ENCODE data around the gene IFT25.

- no peak for TF ChIP-seq EZH2 (IDR thresholded peaks at IDR 0.05; ENCODE audit: low read depth, unreplicated experiment)
- TF ChIP-seq EZH2phosphoT487 (IDR thresholded peaks at IDR 0.05; ENCODE audit: unreplicated experiment) = no peak
- no peak for TF ChIP-seq CTCF (conservative IDR thresholded peaks at IDR 0.05; ENCODE audit: low read depth in 2 of 2)
- no peak for TF ChIP-seq REST (IDR thresholded peaks at IDR 0.05; ENCODE audit: unreplicated experiment)
Measured at GRCh38 chr1:53945433-53946251, at the start of gene IFT25.

Measured in GM23338 (cell line).